NCI-H446 (cell line): ENCODE data around the gene C6orf62.
"Not testable (repeated sequence)": the region's sequence is repeated elsewhere in the genome, so short reads cannot be mapped to it uniquely, and the experiment has no call there.

Experiments
- DNase-seq, 2 experiments: peaks; one replicate each; lab custom pipeline; 2025; lab: John Stamatoyannopoulos, UW

C6orf62 gene

DNA sequence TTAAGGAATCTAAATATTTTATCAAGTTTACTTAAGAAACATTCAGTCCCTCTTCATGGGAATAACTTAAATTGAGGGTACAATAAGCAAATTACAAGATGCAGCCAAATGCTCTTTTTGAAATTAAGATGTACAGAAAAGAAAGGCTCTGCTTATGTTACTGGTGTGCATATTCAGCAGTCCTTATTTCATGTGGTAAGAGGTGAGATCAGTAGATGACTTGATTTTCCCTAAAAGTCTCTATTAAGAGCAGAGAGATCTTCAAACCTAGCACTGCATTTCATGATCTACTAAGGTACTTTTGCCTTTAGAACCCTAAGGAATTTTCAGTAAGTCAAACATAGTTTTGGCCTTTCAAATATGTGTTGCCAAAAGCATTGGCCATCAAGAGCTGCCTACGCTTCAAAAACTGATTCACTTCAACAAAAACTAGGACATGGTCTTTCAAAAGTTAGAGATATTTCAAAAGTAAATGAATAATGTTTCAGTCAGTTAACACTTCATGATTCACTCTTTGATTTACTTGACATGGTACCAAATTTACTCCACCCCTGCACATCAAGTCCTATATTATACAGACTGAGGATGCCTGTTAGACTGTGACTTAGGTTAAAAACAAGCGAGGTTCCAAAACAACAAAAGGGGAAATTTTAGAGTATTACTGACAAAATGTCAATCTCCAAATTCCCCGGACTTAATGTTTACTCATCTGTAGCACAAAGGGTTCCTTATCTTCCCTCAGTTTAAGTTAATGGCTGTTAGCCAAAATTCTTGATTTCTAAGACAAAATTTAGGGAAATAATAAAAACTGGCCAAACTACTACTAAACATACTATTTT is 19.2 kb downstream of the C6orf62 start:
- no peak for DNase-seq

DNA sequence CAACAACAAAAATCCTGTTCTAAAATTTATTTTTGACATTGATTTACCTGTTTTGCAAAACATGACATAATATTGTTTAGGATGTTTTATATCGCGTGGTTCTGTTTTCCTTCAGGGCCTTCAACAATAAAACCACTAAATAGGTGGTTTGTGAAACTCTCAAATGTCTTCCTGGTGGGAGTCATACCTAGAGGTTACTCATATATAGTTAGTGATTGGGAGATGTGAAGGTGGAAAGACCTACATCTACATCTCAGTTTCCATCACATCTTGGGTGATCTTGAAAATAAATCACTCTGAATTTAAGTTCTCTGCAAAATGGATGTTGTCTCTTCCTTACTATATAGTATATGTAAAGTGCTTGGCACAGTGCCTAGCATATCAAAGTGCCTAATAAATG is 22.9 kb downstream of the C6orf62 start:
- DNase-seq = no peak

DNA sequence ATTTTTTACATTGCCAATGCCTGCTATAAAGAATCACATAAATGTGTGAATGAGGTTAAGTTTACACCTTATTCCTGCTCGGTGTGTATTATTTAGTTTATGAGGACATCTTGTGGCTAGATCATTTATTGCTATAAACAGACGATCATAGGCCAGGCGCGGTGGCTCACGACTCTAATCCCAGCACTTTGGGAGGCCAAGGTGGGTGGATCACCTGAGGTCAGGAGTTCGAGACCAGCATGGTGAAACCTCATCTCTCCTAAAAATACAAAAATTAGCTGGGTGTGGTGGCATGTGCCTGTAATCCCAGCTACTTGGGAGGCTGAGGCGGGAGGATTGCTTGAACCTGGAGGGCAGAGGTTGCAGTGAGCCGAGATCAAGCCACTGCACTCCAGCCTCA is 23.3 kb downstream of the C6orf62 start:
- peak; percentile 5 to 31 for DNase-seq

DNA sequence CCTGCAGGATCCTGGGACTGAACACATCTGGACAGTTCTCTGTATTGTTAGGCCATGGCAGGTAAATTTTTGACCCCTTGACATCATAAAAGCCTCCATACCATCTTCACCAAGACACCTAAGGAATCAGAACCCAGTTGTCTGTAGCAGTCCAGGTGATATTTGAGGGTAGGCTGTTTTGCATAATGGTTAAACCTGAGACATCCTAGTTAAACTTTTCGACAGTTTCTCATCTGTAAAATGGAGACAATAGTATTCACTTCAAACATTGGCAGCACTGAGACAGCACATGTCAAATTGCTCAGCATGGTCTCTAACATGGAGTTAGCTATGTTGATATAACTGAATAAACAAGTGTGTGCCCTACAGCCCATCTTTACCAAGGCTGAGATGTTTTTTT is 24.8 kb downstream of the C6orf62 start:
- DNase-seq = no peak

DNA sequence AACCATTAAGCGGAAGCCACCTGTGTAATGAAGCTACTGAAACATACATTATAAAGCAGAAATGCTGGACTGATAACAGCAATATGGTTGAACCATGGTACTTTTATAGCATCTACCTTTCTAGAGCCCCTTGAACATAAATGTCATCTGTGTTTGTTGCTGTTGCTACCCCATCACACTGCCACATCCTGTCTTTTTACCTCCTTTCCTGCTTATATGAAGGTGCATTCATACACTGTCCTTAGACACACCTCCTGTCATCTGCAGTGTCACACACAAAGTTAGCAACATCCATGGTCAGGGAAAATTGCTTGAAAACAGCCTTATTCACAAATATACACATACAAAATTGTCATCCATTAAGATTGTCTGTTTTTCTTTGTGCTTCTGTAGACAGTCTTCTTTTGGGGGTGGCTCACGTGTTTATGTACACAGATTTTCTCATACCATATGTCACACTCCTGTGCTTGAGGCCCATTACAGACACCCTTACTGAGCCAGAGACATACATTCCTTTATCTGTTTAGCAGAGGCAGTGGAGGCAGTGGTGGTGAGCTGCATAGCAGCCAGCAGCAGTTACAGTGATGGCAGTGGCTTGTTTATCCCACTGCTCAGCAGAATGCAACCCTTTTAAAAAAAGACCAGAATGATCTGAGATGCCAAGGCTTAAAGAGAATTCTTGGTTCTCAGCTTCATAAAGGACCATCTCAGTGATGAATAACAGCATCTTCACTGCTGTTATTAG is 25.9 kb downstream of the C6orf62 start:
- DNase-seq = no peak

DNA sequence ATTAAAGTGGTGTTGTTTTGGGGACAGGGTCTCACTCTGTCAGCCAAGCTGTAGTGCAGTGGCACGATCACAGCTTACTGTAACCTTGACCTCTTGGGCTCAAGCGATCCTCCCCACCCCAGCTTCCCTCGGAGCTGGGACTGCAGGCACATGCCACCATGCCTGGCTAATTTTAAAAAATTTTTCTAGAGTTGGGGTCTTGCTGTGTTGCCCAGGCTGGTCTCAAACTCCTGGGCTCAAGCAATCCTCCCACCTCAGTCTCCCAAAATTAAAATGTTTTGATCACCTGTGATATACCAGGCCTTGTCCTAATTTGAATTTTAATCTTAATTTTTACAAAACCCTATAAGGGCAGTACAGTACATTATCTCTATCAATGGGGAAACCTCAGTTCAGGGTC is 26.5 kb downstream of the C6orf62 start:
- DNase-seq = no peak

DNA sequence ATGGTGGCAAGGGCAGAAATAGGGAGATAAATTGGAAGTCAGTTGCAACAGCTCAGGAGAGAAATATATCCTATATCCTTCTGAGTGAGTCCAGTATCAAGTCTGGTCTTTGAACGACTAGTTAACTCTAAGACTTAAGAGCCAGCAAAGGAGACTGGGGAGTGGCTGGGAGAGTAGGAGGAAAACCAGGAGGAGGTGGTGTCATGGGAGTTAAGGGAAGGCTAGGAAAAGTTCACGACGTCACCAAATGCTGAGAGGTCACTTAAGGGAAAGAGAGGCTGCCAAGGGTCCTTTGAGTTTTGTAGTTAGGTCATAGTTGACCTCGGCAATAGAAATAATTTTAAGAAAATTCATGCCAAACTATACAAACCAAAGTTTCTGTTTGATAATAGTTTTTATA is 27.0 kb downstream of the C6orf62 start:
- no peak for DNase-seq

DNA sequence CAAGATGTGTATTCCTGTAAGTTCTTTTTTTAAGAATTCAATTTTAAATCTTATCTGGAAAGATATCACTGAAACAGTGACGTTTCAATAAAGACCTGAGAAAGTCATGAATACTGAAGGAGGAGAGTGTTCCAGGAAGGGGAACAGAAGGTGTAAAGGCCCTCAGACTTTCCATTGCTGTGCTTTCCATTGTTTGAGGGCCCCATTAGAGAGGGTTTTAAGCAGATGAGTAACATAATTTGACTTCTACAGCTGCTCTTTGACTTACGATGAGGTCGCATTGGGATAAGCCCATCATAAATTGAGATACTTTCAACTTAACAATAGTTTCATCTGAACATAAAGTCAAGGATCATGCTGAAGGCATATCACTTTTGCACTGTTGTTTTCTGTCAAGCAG is 27.4 kb downstream of the C6orf62 start:
- DNase-seq = no peak

DNA sequence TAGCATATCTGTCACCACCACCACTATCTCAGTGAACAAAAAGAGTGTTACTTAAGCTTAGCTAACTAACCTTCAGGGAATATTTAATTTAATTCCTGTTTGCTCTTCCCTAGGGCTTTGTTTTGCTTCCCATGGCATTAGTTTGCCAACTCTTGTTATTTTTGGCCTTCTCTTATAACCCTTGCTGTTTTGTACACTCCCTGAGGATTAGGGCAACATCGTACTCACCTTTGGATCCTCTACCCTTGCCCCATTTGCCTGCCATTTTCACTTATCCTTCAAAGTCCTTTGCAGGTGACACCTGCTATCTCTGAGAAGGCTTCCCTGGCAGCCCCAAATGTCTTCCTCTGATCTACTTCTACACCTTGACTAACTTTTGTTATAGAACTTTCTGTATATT is 28.4 kb downstream of the C6orf62 start:
- DNase-seq = no peak

DNA sequence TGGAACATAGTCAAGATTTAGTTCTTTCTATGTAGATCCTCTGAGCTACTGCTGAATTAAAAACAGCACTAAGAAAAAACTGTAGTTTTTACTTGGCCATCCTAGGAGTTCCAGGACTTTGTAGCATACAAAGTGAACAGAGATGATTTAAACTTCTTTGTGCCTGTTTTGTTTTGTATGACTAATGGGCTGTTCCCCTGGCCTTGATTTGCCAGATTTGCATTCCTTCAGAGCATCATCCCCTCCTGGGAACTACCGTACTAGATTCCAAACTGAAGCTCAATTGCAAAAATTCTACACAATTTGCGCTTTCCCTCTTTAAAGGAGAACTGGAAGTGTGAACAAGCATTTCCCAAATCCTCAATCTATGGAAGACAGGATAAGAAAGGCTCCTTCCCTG is 29.0 kb downstream of the C6orf62 start:
- DNase-seq = no peak

DNA sequence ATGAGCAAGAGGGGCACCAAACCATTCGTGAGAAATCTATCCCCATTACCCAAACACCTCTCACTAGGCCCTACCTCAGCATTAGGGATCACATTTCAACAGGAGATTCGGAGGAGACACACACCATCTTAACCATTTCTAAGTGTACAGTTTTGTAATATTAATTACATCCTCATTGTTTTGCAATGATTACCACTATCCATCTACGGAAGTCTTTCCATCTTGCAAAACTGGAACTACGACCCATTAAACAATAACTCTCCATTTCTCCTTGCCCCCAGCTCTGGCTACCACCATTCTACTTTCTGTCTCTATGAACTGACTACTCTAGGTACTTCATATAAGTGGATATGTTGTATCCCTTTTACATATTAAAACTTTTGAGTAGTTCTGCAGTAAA is 32.0 kb downstream of the C6orf62 start:
- no peak for DNase-seq

DNA sequence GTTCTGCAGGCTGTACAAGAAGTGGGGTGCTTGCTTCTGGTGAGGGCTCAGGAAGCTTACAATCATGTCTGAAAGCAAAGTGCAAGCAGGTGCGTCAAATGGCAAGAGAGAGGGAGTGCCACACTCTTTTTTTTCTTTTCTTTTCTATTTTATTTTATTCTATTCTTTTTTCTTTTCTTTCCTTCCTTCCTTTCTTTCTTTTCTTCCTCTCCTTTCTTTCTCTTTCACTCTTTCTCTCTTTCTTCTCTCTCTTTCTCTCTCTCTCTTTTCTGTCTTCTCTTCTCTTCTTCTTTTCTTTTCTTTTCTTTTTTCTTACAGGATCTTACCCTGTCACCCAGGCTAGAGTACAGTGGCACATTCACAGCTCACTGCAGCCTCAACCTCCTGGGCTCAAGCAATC is 32.5 kb downstream of the C6orf62 start:
- no peak for DNase-seq

DNA sequence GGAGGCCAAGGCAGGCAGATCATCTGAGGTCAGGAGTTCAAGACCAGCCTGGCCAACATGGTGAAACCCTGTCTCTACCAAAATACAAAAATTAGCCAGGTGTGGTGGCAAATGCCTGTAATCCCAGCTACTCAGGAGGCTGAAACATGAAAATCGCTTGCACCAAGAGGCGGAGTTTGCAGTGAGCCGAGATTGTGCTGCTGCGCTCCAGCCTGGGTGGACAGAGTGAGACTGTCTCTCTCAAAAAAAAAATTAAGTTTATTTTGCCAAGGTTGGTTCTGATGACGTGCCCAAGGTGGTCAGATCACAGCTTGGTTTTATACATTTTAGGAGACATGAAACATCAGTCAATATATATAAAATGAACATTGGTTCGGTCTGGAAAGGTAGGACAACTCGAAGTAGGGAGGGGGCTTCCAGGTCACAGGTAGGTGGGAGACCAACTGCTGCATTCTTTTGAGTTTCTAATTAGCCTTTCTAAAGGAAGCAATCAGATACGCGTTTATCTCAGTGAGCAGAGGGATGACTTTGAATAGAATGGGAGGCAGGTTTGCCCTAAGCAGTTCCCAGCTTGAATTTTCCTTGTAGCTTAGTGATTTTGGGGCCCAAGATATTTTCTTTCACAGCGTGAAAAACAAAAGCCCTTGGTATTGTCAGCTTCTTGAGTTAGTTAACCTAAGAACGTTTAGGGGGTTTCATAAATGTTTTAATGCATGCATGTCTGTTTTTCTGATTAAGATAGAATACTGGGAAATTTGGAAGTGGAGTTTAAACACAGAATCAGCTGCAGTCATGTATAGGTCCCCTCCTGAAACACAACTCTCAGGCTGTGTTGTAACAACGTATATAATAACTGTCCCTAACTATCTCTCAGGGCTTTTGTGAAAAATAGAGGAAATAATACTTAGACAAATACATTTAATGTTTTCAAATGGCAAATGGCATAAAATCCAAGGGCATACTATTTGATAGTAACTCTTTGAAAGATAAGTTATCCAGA is 35.4 kb downstream of the C6orf62 start:
- no peak for DNase-seq

DNA sequence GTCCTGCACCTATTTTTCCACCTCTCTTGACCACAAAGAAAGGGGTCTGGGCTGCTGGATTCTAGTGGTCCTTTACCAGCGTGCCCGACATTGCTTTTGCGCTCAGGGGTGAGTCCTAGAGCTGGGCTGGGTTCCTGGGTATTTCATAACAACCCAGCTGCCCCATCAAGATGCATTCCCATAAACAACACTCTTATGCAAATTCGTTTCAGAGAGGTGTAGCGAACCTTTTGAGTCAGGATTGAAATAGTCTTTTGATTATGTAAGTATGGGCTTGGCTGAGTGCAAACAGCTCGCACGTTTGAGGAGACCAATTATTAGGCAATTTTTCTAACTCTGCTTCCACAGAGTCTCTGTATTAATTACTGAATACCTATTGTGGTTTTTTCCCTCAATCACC is 38.4 kb downstream of the C6orf62 start:
- DNase-seq = no peak

DNA sequence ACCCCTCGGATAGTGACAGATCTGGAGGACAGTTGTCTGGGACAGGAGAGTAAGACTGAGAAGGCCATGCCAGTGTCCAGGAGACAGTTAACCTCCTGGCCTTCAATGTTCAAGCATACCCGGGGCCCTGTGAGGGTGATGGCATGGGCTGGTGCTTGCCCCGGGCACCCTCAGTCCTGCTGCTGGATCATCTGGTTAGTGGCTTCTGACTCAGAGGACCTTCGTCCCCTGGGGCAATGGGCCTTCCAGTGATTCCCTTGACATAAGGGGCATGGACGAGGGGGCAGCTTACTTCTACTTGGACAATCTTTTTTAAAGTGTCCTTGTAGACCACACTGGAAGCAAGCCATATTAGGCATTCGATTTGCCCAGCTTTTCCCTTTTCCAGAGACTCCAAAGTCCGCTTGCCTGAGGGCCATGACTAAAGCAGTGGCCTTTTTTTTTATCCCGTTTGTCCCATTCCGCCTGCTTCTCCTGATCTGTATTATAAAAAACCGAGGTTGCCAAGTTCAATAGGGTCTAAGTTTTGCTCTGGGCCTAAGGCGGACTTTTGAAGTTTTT is 40.1 kb downstream of the C6orf62 start:
- DNase-seq = not testable (repeated sequence)

DNA sequence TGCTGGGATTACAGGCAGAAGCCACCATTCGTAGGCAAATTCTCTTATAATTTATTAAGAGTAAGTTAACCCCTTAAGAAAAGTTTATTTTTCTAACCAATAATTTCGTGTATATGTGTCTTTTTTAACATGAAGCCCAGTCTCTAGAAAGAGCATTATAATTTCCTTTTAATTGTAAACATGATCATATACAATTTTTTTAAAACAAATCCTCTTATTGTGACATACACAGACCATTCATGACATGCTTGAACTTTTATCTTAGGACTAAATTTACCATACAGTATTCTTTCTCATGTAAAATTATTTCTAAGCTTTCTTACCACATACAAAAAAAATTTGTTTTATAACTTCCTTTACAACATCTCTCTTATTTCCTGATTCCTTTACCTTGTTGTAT is 45.3 kb downstream of the C6orf62 start:
- no peak for DNase-seq

DNA sequence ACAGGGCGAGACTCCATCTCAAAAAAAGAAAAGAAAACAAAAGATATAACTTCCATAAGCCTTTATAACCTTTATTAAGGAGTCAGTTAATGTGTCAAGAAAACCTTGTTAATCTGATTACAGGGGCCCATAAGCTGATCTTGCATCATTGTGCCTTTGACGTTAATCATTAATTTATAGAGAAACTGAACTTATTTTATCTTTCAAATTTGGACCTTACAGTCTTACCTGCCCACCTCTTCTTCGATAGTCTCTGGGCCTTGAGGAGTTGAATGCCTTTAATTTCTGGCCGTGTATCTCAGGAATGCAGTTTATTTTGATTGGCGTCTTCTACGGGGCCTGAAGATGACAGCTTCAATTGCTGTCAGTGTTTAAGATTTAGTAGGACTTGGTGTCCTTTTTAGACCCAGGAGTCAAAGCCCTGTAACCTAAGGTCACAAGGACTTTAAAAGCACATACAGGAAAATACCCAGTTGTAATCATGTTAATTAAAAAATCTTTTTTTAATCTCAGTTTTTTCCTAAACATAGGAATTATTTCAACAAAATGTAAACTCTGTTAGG is 46.3 kb downstream of the C6orf62 start:
- DNase-seq = no peak

DNA sequence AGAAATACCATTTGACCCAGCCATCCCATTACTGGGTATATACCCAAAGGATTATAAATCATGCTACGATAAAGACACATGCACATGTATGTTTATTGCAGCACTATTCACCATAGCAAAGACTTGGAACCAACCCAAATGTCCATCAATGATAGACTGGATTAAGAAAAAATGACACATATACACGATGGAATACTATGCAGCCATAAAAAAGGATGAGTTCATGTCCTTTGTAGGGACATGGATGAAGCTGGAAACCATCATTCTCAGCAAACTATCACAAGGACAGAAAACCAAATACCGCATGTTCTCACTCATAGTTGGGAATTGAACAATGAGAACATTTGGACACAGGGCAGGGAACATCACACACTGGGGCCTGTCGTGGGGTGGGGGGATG is 47.9 kb downstream of the C6orf62 start:
- DNase-seq = not testable (repeated sequence)

DNA sequence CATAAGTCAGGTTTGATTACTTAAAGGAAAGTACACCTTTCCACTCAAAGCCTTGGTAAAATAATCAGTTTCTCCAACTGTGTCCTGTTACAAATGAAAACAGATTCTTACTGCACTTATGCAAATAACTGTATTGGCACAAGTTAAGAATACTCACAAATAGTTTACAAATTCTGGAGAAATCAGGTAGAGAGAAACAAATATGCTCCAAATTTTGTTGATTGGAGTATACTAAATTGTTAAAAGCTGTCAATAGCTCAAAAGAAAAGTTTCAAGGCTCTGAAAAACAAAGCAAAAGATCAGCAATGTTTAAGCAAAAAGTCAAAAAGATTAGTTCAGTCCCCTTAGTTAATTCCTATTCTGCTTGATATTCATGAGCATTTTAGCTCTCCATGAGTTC is 48.5 kb downstream of the C6orf62 start:
- DNase-seq = not testable (repeated sequence)

DNA sequence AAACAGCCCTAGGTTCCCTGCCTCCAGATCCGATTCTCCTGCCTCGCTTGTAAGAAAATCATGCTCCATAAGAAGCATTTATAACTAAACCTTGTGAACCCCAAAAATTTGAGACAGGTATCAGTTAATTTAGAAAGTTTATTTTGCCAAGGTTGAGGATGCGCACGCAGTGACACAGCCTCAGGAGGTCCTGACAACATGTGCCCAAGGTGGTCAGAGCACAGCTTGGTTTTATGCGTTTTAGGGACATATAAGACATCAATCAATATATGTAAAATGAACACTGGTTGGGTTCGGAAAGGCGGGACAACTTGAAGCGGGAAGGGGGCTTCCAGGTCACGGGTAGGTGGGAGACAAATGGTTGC is 50.0 kb downstream of the C6orf62 start:
- DNase-seq = no peak
